ENCODE measurements around the gene PRCD. TPM values are rescaled to one million over a fixed set of nuclear protein-coding genes. Genes with fewer than 3 reads are reported as not detected.

The PRCD gene
- total RNA-seq, 1 donor from 2014 or later = 0.54 TPM

DNA sequence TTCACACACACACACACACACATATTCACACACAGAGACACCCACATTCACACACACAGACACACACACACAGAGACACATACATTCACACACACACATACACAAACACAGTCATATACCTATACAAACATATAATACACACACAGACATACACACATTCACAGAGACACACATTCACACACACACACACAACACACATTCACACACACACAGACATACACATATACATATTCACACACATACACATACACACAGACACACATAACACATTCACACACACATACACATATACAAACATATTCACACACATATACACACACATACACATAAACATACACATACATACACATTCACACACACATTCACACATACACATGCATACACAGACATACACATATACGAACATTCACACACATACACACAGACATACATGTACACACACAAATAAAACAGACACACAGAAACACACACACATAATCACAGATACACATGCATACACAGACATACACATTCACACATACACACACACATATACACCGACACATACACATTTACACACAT, 7.9 kb downstream of the PRCD start:
- peaks cover 13% of the 10 kb centered on the region for H3K4me1 Mint-ChIP-seq (ENCODE audit: unreplicated experiment)
- no peaks in the 10 kb centered on the region for H3K9me3 Mint-ChIP-seq (ENCODE audit: unreplicated experiment)
- peaks cover 7% of the 10 kb centered on the region for H3K27me3 Mint-ChIP-seq (ENCODE audit: unreplicated experiment)

DNA sequence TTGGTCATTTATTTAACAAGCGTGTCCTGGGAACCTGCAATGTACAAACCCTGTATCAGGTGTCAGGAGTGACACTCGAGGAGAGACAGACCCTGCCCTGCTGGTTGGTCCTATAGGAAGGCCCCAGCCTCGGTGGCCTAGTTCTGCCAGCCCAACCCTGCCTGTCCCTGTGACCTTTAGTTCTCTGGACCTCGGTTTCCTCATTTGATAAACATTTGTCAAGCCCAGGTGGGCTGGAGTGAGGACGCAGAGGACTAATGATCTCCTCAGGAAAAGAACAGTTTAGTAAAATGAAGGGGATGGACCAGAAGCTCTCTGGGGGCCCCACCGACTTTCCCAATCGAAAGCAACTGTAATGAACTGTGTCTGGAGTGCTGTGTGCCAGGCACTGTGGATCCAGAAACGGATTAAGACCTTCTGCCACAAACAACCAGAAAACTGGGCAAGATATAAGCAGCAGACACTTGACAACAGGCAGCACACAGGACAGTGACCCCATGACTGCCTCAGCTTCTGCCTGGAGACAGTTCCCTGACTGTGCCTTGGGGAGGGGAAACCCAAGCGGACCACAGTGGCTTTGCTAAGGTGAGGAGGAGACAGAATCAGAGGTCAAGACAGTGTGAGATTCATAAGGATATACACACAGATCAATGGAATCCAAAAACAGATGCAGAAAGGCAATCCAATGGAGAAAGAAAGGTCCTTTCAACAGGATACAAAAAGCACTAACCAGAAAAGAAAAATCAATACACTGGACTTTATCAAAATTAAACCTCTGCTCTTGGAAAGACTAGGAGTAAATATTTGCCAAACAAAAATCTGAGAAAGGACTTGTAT, 8.8 kb downstream of the PRCD start:
- H3K4me3 Mint-ChIP-seq (ENCODE audit: unreplicated experiment) = no peak overlapping the region
- TF ChIP-seq CTCF (IDR thresholded peaks at IDR 0.05; ENCODE audit: unreplicated experiment) = no peak

More for the DNA sequence above, 7.9 kb downstream of the PRCD start:
- TF ChIP-seq CTCF (IDR thresholded peaks at IDR 0.05; ENCODE audit: unreplicated experiment) = no peak
- DNase-seq (ENCODE audit: low spot score) = no peak
- Mint-ChIP-seq H3K4me3 (ENCODE audit: unreplicated experiment) (no peak overlapping the region), H3K36me3 (ENCODE audit: low read depth, unreplicated experiment) (no peaks in the 10 kb centered on the region), H3K27ac (ENCODE audit: unreplicated experiment) (no peak overlapping the region)

GRCh38 chr17:76549215-76549518, 9.3 kb downstream of the PRCD start:
- Mint-ChIP-seq H3K27me3 (ENCODE audit: unreplicated experiment) (peaks cover 3% of the 10 kb centered on the region), H3K9me3 (ENCODE audit: unreplicated experiment) (no peaks in the 10 kb centered on the region), H3K4me3 (ENCODE audit: unreplicated experiment) (no peak overlapping the region), H3K36me3 (ENCODE audit: low read depth, unreplicated experiment) (no peaks in the 10 kb centered on the region), H3K4me1 (ENCODE audit: unreplicated experiment) (peaks cover 13% of the 10 kb centered on the region), H3K27ac (ENCODE audit: unreplicated experiment) (no peak overlapping the region)
- no peak for DNase-seq (ENCODE audit: low spot score)
- TF ChIP-seq CTCF (IDR thresholded peaks at IDR 0.05; ENCODE audit: unreplicated experiment) = no peak

More for the DNA sequence above, 8.8 kb downstream of the PRCD start:
- Mint-ChIP-seq H3K36me3 (ENCODE audit: low read depth, unreplicated experiment) (no peaks in the 10 kb centered on the region), H3K9me3 (ENCODE audit: unreplicated experiment) (no peaks in the 10 kb centered on the region), H3K27me3 (ENCODE audit: unreplicated experiment) (peaks cover 6% of the 10 kb centered on the region), H3K4me1 (ENCODE audit: unreplicated experiment) (peaks cover 13% of the 10 kb centered on the region), H3K27ac (ENCODE audit: unreplicated experiment) (no peak overlapping the region)
- DNase-seq (ENCODE audit: low spot score) = no peak

DNA sequence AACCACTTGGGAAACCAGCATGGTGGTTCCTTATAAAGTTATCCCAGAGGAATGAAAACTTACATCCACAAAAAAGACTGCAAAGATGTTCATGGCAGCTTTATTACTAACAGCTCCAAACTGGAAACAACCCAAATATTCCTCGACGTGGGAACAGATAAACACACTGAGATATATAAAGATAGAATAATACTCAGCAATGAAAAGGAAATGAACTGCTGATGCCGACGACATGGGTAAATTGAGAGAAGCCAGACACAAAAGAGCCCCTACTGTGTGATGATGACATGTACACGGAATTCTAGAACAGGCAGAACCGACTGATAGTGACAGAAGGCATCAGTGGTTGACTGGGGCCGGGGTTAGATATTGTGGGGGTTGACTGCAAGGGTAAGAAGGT, 9.7 kb downstream of the PRCD start:
- H3K4me1 Mint-ChIP-seq (ENCODE audit: unreplicated experiment) = peaks cover 13% of the 10 kb centered on the region
- H3K9me3 Mint-ChIP-seq (ENCODE audit: unreplicated experiment) = no peaks in the 10 kb centered on the region
- H3K27ac Mint-ChIP-seq (ENCODE audit: unreplicated experiment) = no peak overlapping the region
- peaks cover 3% of the 10 kb centered on the region for H3K27me3 Mint-ChIP-seq (ENCODE audit: unreplicated experiment)
- H3K4me3 Mint-ChIP-seq (ENCODE audit: unreplicated experiment) = no peak overlapping the region
- no peak for DNase-seq (ENCODE audit: low spot score)
- no peaks in the 10 kb centered on the region for H3K36me3 Mint-ChIP-seq (ENCODE audit: low read depth, unreplicated experiment)
- TF ChIP-seq CTCF (IDR thresholded peaks at IDR 0.05; ENCODE audit: unreplicated experiment) = no peak

All from endothelial cell (in vitro differentiated cells).